NK-92 (cell line): ENCODE data around the gene EVI5.
"Not testable (repeated sequence)": the region's sequence is repeated elsewhere in the genome, so short reads cannot be mapped to it uniquely, and the experiment has no call there.

Experiments used
- DNase-seq: peaks from one replicate; lab custom pipeline; 2025; ENCODE audit not compliant: unreplicated experiment; lab: John Stamatoyannopoulos, UW

EVI5 gene

DNA sequence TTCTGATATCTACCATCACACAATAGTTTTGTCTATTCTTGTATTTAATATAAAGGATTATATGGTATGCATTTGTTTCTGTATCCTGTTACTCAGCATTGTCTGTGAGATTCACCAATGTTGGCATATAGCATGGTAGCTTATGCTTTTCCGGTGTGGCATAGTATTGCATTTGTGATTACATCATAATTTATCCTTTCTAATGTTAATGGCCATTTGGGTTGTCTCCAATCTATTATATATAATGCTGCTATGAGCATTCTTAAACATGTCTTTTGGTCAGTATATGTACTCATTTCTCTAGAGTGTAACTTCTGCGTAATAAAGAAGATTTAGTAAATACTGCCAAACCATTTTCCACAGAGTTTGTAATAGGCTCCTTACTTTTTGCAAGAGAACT lies 257.2 kb downstream of the EVI5 start:
- no peak for DNase-seq

GRCh38 chr1:92524944-92525590 lies 259.8 kb downstream of the EVI5 start:
- not testable (repeated sequence) for DNase-seq

GRCh38 chr1:92519043-92519442 lies 265.9 kb downstream of the EVI5 start:
- no peak for DNase-seq

- no peak for DNase-seq
Observed at GRCh38 chr1:92516574-92516973, 268.3 kb downstream of the EVI5 start.

- no peak for DNase-seq
Observed at GRCh38 chr1:92515796-92516201, 269.1 kb downstream of the EVI5 start.

DNA sequence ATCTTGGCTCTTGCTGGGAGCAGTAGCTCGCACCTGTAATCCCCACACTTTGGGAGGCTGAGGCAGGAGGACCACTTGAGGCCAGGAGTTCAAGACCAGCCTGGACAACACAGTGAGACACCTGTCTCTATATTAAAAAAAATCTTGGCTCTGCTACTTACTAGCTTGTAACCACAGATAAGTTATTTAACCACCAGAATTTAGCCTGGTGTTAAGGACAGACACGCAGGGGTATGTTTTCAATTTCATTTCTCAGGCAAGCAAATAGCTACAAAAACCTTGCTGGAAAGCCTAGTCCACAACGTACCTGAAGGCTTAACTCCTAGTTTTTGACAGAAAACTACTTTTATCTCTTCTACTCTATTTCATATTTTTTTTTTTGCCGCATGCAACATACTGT lies 273.4 kb downstream of the EVI5 start:
- DNase-seq: no peak

- DNase-seq: no peak
Observed at GRCh38 chr1:92509619-92510018, 275.3 kb downstream of the EVI5 start.

DNA sequence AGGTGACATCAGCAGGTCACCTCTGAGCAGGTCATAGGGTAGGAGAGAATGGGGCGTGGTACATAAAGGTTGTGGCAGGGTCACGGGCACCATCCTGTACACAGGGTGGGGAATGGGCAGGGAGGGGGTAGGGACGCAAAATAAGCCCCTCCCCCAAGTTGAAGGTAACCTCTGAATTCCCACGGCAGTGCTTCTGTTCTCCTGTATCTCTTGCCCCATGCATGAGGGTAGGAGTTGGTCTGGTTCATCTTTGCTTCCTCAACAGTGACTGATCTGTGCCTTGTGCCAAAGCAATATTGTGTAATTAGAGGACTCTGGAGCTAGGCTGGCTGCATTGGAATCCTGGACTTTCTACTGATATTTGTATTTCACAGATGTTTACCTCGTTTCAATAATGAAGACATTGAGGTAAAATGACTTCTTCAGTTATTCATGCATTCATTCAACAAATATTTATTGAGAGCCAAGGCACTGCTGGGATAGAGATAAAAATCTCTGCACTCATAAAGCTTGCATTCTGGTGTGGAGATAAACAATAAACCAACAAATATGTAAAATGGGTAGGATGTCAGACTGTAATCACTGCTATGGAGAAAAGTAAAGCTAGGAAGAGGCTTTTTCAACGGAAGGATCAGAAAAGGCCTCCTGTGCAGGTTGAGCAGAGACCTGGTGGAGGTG lies 279.8 kb downstream of the EVI5 start:
- DNase-seq: no peak

GRCh38 chr1:92504291-92505014 lies 280.5 kb downstream of the EVI5 start:
- DNase-seq: no peak

DNA sequence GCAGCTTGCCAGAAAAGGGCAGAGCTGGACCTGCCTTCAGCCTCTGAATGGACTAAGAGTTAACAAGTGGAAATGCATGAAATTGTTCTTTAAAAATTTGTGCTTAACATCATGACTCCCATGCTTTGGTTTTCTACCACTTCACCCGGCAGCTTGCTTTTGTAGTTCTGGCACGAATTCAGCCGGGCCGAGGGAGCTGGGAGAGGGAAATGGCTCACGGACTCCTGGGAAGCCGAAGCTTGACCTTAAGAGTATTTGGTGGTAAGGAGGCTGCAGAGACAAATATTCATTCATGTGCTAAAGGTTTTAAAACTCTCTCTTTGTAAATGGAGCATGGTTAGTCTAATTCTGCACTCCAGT lies 281.0 kb downstream of the EVI5 start:
- DNase-seq: no peak

GRCh38 chr1:92503043-92503925 lies 281.6 kb downstream of the EVI5 start:
- no peak for DNase-seq

DNA sequence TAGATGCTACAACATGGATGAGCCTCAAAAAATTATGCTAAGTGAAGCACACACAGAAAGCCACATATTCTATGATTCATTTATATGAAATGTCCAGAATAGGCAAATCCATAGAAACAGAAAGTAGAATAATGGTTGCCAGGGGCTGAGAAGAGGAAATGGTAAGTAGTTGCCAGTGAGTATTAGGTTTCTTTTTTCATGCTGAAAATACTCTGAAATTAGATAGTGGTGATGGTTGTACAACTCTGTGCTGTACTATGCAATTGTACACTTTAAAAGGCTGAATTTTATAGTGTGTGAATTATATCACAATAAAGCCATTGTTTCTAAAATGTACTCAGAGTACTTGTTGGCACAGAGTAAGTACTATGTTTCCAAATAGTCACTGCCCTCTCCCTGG lies 282.7 kb downstream of the EVI5 start:
- DNase-seq: no peak

GRCh38 chr1:92500552-92500951 lies 284.4 kb downstream of the EVI5 start:
- no peak for DNase-seq

DNA sequence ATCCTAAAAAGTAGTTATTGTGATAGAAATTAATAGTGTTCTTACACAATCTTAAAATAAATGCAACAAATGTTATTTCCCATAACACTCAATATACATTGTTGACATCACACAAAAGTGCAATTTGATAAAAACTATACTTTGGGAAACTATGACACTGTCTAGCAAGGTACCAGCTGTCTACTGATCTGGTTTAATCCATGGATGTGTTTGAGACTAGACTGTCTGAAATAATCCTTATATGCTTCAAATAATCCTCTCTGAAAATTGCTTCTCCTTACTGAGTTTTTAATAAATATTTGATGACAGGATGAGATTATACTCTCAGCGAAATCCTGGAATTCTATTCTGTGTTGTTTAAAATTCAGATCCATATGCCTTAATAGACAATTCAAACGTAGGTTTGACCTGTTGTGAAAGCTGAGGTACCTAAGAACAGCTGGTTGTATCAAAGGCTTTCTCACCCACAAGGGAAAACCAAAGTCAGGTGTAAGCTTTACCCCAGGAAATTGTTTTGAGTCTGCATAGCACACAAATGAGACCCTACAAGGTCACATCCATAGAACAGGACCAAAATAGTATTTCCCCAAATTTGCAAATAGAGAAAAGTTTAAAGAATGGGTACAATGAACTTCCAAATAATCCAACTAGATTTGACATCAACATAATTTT lies 289.4 kb downstream of the EVI5 start:
- no peak for DNase-seq

DNA sequence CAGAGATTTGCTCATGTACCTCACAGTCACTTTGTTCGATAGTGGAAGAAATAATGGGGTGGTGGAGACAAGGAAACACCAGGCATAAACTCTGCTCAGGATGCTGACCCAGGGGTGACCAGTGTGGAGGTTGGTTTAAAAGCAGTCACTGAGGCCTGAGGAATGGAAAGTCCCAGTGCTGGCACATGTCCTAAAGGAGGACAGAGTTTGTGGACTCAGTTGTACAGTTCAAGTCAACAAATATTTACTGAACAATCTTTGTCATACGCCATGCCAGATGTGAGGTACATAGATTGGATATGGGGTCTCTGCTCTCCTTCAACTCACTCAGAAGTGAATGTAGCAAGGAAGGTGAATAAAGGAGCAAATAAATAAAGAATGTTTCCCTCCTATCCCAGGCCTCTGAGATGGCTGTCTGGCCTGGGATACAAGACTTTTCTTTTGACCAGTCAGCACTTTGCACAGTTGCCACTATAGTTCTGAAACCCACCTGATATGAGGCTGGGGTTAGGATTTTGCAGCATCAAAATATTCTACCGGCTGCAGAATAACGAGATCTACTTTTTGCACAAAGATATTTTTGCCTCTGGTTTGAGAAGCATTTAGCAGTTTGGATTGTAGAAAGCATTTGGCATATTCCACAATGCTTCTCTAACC lies 290.3 kb downstream of the EVI5 start:
- no peak for DNase-seq

DNA sequence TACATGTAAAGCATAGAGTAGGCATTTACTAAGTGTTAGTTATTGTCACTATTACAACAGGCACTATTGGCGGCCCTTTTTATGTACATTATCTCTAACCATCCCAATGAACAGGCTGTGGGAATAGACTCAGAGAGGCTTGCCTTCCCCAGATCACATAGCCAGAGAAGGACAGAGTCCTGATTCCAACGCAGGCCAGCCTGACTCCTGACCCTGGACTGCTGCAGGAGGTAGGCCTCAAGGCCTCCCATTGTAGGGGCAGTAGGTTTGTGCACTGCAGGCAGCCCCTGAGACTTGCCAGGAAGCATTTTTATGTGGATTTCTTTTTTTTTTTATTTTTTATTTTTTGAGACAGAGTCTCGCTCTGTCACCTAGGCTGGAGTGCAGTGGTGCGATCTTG lies 291.8 kb downstream of the EVI5 start:
- no peak for DNase-seq

GRCh38 chr1:92488832-92489231 lies 296.1 kb downstream of the EVI5 start:
- no peak for DNase-seq

DNA sequence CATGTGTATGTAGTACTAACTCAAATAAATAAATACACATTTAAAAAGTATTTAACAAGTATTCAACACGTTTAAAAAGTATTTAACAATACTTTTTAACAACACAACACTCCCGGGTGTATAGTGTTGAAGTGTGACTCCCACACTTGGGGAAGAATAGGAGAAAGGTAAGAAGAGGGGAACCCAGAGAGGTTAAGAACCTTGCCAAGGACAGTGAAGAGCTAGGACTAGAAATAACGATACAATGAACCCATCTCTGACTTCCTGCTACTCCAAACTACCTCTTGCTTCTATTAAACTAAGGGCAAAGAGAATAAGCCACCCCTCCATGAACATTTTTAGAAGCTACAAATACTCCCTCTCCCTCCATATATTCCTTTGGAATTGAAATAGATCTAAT lies 296.5 kb downstream of the EVI5 start:
- DNase-seq: no peak

- DNase-seq: no peak
Observed at GRCh38 chr1:92487078-92487605, 297.8 kb downstream of the EVI5 start.
